Activated CD4-positive, alpha-beta T cell treated with anti-CD3 and anti-CD28 coated beads, Interleukin-2, amount 50 U/mL, for 24 hours (primary cell): ENCODE measurements around the gene MYH7B.

Source experiments
- DNase-seq, 2 donors: peaks; one replicate each; pipeline ENCODE4 v3.0.0-alpha.2; 2020; ENCODE audit warnings: low read depth in 1 of 2, low spot score in 1 of 2

MYH7B gene

DNA sequence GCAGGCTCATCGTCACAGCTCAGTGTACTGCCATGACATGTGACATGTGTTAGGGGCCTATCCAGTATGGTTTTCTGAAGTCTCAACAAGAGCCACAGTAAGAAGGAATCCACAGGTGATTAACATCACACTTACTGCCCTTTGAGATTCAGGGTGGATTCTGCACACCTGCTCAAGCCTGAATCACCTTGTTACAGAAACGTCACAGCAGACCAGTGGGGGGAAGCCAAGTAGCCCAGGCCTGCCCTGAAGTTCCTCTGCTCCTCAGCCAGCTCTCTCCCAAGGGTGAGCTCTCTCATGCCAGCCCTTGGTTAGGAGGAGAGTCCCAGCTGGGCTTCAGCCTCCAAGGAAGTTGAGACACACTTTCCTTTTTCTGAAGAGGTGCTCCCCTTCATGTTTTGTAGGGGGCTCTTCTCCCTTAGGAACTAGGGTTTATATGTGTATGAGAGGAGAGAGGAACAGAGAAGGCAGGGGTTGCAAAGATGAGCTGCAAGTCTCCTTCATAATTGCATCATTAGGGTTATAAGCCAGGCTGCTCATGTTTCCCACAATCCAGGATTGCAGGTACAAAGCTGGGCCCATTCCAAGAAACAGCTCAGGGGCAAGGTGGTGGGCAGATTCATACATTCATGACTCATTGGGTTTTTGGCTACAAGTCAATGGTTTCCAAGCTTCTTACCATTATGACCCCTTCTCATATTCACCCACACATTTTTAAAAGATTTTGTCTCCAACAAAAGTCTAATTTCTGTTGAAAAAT lies 11.7 kb upstream of the MYH7B start:
- no peak for DNase-seq

DNA sequence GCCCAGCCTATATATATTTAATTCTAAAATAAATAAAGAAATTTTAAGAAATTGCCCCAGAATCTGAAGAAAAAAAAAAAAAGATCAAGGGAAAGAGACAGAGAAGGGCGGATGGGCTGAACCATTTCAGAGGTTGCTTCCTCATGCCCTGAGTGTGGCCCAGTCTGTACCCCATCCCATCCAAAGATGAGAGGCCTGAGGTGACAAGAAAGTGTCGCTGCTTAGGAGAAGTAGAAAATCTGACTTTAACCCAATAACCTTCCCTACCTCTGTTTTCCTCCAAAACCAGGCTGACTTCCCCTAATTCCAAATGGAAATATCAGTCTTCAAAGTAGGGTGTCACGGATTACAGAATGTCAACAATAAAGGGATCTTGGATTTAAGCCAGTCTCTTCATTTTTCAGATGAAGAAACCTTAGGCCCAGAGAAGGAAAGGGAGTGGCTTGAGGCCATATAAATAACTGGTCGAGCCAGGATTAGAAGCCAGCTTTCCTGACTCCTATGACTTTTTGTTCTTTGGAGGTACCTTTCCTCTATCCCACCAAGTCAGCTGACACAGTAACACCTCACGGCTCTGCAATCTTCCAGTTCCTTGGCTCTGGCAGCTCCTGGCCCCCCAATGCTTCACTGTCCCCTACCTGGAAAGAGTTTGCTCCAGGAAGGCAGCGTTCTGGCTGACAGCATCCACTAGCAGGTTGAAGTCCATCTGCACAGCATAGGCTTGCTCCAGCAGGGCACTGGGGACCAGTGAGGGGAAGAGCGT lies 10.2 kb upstream of the MYH7B start:
- no peak for DNase-seq

DNA sequence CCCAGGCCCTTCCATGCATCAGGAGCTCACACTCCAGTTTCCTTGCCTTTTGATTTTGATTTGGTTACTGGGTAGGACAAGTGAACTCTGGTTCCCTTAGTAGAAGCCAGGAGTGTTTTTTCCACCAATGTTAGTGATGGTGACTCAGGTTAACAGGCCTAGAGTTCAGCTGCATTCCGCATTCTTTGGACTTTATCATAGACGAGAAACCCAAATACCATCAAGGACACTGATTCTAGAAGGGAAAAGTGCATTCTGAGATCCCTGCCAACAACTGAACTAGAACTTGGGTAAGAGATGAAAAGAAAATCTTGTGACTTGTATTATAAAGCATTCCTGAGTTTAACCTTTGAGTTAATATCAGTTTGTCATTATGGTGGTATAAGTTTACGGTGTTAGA lies 9.0 kb upstream of the MYH7B start:
- DNase-seq = no peak

DNA sequence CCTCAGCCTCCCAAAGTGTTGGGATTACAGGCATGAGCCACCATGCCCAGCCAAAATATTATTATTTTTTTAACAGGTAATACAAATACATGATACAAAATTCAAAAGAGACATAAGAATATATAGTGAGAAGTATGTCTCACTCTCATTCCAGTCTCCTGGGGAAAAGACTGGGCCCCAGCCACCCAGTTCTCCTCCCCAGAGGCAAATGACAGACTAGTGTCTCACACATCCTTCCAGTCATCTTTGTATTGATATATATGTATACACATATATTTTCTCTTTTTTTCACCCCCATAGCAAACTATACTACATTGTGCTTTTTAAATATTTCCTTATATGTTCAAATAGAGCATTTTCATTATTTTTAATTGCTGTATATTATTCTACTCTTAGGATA lies 8.3 kb upstream of the MYH7B start:
- DNase-seq = no peak

DNA sequence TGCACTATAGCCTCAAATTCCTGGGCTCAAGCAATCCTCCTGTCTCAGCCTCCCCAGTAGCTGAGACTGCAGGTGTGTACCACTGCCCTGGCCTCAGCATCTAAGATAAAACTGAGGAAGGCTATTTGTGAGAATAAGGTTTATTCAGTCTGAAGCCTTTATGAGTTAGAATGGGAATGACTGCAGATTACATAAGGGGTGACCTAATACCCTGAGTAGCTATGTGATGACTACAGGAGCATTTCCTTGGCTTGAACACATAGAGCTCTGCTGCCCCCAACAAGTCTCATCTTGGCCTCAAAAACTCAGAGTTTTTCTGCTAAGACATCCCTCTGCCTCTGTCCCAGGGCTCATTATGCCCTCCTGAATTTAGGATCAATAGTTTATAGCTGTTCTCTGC lies 7.6 kb upstream of the MYH7B start:
- DNase-seq = no peak

DNA sequence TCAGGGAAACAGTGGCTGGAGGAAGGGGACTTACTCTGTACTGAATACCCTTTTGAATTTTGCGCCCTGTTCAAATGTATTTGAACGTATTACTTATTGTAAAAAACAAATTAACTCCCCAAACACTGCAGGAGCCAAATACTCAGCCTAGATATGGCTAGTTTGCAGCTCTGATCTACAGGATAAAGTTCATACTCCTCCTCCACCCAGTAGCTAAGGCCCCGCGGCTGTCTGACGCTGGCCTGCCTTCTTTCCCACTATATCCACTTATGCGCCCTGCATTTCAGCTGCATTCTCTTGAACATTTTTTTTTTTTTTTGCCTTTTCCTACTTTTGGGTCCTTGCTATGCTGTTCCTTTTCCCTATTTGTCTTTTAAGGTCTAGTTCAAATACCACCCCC lies 6.5 kb upstream of the MYH7B start:
- DNase-seq = no peak

DNA sequence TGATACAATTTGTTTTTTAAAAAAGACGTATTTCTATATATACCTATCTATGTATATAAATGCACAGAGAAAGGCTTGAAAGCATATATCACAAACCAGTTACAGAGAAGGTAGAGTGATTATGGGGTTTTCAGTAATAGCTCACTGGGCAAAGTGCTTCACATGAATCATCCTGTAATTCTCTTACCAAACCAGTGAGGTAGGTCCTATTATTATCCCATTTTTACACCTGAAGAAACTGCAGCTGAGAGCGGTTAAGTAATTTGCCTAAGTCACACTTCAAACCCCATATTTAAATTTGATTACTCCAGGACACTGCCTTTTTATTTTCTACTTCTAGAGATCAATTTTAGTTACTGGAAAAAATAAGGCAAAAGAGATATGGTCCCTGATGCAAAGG lies 4.4 kb upstream of the MYH7B start:
- DNase-seq = no peak

DNA sequence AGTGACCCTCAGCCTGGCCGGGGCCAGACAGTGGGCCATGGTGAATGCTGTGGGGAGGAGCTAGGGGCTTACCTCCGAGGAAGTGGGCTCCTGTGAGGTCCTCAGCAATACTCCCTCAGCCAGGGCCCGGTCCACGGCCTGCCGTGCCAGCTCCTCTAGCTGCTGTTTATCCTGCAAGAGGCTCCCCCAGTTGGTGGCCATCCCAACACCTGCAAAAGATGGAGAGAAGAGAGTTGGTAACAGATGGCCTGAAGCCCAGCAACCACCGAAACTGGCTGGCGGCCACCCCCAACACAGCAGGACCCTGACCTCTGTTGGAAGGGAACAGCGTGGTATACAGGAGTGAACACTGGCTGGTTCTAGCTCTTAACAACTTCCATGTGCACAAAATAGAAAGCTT lies 4.0 kb upstream of the MYH7B start:
- no peak for DNase-seq

DNA sequence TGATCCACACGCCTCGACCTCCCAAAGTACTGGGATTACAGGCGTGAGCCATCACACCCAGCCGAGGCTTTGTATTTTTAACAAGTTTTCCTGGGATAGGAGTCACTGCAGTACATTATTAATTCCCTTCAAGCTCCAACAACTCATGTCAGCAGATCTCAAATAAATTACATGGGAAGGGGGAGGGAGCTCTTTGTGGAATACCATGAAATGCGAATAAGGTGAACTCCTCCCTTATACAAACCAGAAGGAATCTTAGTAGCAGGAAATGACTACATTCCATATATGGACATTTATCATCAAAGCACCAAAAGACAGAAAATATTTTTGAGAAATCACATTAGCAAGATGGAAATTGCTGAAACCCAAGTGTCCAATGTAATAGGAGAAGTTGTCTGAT lies 3.0 kb upstream of the MYH7B start:
- DNase-seq = no peak

DNA sequence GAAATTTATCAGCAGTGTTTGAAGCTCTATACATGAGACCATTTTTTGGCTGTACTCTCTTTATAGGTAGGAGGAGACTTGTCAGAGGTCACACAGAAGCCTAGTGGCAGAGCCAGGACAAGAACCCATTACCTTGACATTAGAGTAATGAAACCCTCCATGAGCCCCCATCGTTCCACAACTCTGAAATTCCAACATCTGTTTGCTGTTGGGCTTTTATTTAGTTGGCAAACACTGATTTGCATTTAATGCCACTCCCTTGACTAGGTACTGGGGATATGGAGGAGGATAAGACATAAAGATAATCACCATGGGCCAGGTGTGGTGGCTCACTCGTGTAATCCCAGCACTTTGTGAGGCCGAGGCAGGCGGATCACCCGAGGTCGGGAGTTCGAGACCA lies 1.7 kb upstream of the MYH7B start:
- DNase-seq = no peak

DNA sequence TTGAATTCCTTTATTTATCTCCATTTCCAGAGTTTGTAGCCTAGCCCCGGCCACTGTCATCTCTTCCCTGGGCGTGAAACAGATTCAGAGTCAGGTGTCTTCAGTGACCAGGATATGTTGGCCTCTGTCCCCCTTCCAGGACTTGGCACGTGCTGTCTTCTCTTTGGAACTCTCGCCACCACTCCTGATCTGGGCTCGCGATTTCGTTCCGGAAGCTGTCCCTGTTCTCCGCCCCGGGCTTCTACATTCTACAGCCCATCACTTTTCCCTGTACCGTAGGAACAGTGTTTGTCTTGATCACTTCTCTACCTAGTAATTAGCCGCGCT lies 801 bp upstream of the MYH7B start:
- DNase-seq = peak in 1 of 2 donors; percentile 4

DNA sequence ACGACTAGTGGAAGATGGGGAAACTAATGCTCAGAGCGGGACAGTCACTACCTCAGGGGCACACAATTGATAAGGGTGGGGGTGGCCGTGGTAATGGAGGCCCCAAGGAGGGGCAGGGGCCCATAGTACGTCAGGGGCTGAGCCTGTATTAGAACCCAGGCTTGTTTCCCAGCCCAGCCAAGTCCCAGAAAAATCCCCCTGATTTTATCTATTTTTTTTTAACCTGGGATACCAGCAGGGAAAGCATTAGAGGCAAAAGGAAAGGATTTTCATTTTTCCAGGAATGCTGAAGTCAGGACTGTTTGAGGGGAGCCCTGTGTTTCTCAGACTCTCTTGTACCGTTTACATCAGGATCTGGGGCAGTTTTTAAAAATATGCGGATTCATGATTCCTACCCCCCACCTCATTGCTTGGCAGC lies 382 bp downstream of the MYH7B start:
- no peak for DNase-seq

DNA sequence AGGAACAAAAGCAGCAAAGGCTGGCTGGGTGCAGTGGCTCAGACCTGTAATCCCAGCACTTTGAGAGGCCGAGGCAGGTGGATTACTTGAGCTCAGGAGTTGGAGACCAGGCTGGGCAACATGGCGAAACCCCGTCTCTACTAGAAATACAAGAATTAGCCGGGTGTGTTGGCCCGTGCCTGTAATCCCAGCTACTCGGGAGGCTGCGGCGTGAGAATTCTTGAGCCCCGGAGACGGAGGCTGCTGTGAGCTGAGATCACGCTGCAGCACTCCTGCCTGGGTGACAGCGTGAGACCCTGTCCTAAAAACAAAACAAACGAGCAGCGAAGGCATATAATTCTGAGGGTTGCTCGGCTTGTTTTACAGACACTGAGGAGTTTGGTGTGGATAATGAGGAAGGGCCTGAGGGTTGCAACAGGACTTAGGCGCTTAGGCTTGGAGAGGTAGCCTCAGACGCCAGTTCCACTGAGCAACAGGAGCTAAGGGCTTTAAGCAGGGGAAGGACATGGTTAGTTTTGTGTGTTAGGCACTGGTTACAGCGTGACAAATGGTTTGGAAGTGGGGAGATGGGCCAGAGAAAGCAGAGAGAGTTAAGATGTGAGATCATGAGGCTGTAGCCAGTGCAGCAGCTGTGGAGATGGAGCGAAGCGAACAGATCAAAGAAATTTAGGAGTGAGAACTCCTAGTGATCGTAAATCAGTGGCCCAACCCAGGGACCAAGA lies 1.2 kb downstream of the MYH7B start:
- DNase-seq = no peak

DNA sequence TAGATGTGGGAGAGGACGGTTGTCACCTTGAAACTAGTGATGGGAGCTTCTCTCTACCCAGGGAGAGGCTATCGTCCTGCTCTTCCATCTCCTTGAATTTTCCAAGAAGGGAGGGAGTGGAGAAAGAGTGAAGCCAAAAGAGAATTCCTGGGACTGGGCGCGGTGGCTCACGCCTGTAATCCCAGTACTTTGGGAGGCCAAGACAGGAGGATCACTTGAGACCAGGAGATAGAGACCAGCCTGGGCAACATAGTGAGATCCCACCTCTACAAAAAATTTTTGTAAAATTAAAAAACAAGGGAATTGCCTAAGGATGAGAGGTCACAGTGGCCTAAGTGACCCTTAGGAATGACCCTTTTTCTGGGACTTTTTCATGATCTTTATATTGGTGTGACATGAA lies 8.8 kb downstream of the MYH7B start:
- no peak for DNase-seq

DNA sequence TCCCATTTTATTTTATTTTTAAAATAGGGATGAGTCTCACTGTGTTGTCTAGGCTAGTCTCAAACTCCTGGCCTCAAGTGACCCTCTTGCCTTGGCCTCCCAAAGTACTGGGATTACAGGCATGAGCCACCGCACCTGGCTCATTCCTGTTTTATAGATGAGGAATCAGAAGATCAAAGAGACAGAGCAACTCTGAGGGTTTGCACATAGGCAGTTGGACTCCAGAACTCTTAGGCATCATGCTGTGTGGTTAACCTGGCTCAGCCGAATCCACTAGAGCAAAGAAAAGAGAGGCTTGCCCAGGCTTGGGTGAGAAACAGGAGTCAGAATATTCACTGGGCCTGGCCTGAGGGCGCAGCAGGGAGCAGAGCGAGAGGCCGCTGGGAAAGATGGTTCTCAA lies 9.4 kb downstream of the MYH7B start:
- no peak for DNase-seq

DNA sequence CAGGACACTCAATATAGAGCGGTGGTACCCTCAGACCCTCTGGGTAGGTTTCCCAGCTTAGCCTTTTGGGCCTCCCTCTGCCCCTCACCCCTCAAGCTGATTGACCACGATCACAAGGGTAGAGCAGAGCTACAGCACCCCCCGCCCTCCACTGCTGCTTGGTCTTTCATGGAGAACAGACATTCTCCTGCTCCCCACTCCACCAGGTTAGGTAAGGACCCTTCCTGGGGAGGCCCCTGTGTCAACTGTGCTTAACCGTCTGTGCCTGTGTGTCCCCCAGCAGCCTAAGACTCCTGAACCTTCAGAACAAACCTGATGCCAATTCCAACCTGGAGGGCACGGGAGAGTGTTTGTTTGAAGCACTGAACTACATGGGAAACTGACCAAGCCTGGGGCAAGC lies 11.8 kb downstream of the MYH7B start:
- DNase-seq = no peak

DNA sequence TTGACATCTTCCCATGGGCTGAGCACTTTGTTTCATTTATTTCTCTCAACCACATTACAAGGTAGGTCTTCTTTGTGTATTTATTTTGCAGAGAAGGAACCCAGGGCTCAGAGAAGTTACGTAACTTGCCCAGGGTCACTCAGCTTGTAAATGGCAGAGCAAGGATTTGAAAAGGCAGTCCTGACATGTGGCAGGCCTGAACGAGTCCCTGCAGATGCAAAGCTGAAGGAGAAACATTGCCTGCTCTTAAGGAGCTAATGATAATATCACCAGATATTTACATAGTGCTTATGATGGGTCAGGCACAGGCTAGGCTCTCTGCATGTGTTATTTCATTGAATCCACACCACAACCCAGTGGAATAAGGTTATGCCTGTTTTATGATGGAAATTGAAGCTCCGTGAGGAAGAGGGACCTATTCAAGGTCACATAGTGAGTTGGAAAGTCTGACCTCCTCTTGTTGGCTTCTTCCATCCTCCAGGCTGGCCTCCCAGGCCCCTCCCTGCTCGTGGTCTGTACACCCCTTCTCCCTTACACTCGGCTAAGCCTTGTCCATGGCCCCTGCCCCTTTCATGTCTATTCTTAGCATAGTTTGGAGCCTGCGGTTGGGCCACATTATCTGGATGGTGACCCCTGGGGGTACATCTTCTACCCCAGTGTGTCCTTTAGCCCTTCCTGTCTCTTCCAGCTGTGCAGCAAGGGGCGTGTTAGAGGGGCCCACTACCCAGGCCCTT lies 12.5 kb downstream of the MYH7B start:
- no peak for DNase-seq

DNA sequence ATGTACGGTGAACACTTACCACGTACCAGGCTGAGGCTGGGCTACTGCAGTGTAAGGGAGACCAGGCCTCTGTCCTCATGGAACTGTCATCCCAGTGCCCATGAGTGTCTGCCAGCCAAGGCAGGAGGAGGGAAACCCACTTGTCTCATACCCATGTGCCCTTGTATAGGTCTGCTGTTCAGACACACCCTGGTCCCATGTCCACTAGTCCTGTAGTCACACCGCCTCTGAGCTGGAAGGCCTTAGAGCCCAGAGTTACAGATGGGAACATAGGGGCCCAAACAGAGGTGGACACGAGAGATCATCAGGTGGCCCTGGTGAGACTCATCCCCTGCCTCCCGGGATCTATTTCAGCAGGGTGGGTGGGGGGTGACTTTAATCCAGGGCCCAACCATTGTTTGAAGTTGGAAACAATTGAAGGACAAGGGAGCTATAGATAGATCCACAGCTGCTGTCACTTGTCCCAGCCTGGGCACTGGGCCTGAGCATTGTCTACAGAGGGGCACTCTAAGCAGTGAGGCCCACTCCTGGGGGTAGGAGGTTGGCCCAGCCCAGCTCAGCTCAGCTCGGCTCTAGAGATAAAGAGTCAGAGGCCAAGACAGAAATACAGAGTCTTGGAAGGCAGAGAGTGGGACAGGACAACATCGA lies 14.6 kb downstream of the MYH7B start:
- DNase-seq = no peak

DNA sequence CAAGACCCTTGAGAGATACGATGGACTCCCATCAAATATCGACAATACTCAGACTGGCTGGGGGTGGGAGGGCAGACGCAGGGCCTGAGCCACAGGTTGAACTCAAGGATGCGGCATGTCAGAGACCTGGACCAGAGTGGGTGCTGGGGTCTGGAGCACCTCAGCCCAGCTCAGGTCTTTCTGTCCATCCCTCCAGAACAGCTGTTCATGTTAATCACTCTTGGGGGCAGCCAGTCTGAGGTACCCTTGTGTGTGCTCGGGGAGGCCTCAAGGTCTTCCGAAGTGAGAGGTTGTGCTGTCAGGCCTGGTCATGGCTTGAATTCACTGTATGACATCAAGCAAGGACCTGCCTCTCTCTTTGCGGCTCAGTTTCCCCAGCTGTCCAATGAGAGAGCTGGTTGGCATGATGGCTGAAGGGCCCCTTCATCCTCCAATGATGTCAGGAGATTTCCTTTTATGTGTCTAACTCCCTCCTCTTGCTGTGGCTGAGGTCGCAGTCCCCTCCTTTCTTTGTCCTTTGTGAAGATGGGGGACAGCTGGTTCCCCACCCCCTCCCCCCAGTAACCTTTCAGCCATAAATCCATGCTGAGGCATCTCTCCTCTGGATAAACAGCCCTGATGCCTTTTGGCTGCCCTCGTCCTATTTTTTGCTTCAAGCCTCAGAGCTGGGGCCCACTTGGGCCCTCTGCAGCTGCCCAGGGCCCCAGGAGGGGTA lies 15.3 kb downstream of the MYH7B start:
- no peak for DNase-seq

DNA sequence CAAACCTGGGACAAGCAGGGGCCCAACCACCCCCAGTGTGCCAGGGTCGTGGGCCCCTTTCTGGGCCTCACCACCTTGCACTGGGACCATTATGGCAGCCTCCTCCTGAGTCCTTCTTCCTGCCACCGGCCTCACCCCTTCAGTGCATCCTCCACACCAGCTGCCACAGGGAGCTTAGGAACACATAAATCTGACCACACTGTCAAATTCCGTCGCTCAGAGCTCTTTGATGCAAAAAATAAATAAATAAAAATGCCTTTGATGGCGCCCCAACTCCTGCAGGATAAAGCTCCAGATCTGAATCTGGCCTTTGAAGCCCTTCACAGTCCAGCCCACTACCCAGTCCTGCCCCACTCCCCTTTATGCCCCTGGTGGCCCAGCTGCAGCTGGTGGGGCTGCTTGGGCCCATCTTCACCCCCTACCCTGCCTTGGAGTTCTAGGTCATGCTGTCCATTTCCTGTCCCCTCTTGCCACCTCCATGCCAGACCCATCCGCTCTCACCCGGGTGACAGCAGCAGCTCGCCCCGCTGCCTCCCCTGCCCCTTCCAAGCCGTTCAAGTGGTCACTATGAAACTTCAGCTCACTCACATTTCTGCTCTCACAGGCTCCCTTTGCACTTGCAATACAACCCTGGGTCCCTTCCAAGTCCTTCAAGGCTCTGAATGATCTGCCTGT lies 16.0 kb downstream of the MYH7B start:
- DNase-seq = no peak
